GM11168 (cell line): Measurements from ENCODE around the gene SYNJ2BP.
"Not testable (repeated sequence)": the region's sequence is repeated elsewhere in the genome, so short reads cannot be mapped to it uniquely, and the experiment has no call there.

Experiments
- in situ Hi-C: fragments of 300-500 bp; cut with MboI; formaldehyde crosslinking; loops from one replicate; pipeline ENCODE4 v1.12.0; 2022; ENCODE audit warnings: low sequenced_read_pairs; ENCODE audit not compliant: unreplicated experiment

The SYNJ2BP gene

GRCh38 chr14:70416725-70417349, at the start of gene SYNJ2BP:
SYNJ2BP (minus strand) TSS chr14:70417090; CDS start chr14:70416963, 127 bp downstream.
- in situ Hi-C loops = no loop called here

GRCh38 chr14:70454731-70455130, 37.8 kb upstream of the SYNJ2BP start:
- in situ Hi-C loops = no loop called here

GRCh38 chr14:70451874-70452273, 35.0 kb upstream of the SYNJ2BP start, which contains the start of gene ADAM21:
ADAM21 (plus strand) TSS chr14:70452174; CDS start chr14:70457500, 5,326 bp downstream.
- in situ Hi-C loops = no loop called here

- in situ Hi-C loops = no loop called here
Measured at GRCh38 chr14:70448633-70449340, 31.9 kb upstream of the SYNJ2BP start.

- in situ Hi-C loops = no loop called here
Measured at GRCh38 chr14:70442750-70443149, 25.9 kb upstream of the SYNJ2BP start.

- in situ Hi-C loops = no loop called here
Measured at GRCh38 chr14:70441641-70442040, 24.8 kb upstream of the SYNJ2BP start.

GRCh38 chr14:70436867-70437266, 20.0 kb upstream of the SYNJ2BP start:
- in situ Hi-C loops = no loop called here

GRCh38 chr14:70426555-70426954, 9.7 kb upstream of the SYNJ2BP start:
- in situ Hi-C loops = not testable (repeated sequence)

- in situ Hi-C loops = no loop called here
Measured at GRCh38 chr14:70425354-70425753, 8.5 kb upstream of the SYNJ2BP start.

GRCh38 chr14:70422538-70422937, 5.6 kb upstream of the SYNJ2BP start:
- in situ Hi-C loops = no loop called here

GRCh38 chr14:70419270-70419931, 2.5 kb upstream of the SYNJ2BP start:
- in situ Hi-C loops = not testable (repeated sequence)

GRCh38 chr14:70416338-70416724, 559 bp downstream of the SYNJ2BP start:
- in situ Hi-C loops = no loop called here

- in situ Hi-C loops = no loop called here
Measured at GRCh38 chr14:70415788-70416187, 1.1 kb downstream of the SYNJ2BP start.

GRCh38 chr14:70407621-70408020, 9.3 kb downstream of the SYNJ2BP start:
- in situ Hi-C loops = no loop called here

- in situ Hi-C loops = not testable (repeated sequence)
Measured at GRCh38 chr14:70406216-70406615, 10.7 kb downstream of the SYNJ2BP start.

- in situ Hi-C loops = not testable (repeated sequence)
Measured at GRCh38 chr14:70403335-70403734, 13.6 kb downstream of the SYNJ2BP start.

- in situ Hi-C loops = no loop called here
Measured at GRCh38 chr14:70401643-70402042, 15.2 kb downstream of the SYNJ2BP start.

- in situ Hi-C loops = no loop called here
Measured at GRCh38 chr14:70398706-70399431, 18.0 kb downstream of the SYNJ2BP start.

- in situ Hi-C loops = no loop called here
Measured at GRCh38 chr14:70398280-70398679, 18.6 kb downstream of the SYNJ2BP start.

GRCh38 chr14:70397746-70398145, 19.1 kb downstream of the SYNJ2BP start:
- in situ Hi-C loops = no loop called here
